UCSD-AML1 (cell line): ENCODE data around the gene APOL1.
"Not testable (repeated sequence)": the region's sequence is repeated elsewhere in the genome, so short reads cannot be mapped to it uniquely, and the experiment has no call there.

Source experiments
- DNase-seq: peaks from one replicate; lab custom pipeline; 2025; ENCODE audit not compliant: unreplicated experiment; lab: John Stamatoyannopoulos, UW

APOL1 gene

GRCh38 chr22:36225333-36225922 lies 27.5 kb upstream of the APOL1 start:
- no peak for DNase-seq

DNA sequence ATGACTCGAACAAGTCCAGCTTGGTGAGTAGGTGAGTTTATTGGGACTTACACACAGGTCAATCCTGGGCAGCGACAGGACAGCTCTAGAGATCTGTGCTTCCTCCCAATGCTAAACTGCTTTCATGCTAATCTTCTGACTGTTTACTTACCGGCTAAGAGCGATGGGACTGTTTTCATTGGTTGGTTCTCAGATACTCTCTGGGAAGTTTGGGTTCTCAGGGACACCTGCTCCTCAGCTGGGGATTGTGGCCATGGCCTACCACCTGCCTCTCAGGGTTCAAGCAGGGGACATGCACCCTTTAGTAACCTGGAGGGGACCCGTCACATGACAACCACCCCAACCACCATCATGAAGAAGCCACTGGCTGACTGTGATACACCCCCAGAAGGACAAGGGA lies 26.7 kb upstream of the APOL1 start:
- no peak for DNase-seq

DNA sequence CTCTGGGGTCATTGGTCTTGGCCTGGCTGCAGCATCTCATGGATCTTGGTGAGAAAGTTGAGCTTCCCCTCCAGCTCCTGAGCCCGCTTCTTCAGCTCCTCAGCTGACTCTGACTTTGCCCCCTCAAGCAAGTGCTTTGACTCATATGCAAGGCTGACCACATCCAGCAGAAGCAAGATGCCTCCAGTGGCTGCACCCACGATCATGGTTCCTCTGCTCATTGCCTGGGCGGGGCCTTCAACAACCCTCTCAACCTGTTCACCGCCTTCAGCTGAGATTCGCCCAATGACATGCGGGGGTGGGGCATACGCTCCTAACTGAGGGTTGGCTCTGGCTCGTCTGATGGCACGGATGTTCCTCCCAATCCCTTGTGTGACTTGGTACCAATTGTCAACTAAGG lies 25.5 kb upstream of the APOL1 start:
- no peak for DNase-seq

DNA sequence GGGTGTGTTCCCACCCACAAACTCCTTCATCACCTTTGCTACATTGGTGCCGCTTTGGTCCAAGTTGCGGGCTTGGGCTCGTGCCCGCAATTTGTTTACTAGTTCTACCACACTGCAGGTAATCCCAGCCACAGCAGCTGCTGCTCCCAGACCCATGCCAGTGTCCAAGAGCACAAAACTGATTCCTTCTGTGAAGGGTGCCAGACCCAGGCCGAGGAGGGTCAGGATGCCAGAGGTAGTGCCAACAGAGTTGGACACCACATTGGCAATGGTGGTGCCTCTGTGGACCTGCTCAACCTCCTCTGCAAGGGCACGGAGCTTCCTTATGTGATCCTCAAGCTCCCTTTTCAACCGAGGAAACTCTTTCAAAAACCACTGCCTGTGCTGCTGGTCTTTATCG lies 25.1 kb upstream of the APOL1 start:
- DNase-seq: no peak

DNA sequence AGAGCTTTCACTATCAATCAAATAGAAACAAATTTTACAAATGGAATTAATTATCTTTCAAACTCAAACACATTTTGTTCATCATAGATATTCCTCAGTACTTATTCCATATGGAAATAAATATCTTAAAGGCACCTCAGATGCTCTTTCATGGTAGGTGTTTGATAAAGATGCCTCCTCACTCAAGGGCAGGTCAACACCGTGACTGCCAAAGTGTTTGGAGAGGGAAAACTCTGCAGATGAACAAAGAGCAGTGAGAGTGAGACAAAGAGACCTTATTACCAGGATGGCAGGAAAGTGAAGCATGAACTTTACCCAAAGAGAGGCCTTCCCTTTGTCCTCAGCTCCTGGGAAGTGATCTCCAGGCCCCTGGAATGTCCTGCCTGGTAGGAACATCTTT lies 24.6 kb upstream of the APOL1 start:
- DNase-seq: not testable (repeated sequence)

DNA sequence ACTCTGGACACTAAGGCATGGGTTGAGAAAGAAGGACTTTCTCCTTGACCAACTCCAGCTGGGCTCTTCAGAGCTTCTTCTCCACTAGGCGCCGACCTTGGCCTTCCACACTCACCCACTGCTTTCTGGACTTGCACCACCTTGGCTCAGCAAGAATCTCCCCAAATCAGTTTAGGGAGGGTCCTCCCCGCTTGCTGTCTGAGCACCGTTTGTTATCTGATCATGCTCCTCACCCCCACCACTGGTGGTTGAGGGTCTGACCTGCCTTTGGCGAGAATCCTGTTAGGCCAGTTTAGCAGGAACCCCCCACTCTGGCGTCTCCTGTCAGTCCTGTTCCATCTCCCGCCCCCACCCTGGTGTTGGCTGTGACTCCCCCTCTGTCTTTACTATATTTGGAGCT lies 24.0 kb upstream of the APOL1 start:
- DNase-seq: no peak

DNA sequence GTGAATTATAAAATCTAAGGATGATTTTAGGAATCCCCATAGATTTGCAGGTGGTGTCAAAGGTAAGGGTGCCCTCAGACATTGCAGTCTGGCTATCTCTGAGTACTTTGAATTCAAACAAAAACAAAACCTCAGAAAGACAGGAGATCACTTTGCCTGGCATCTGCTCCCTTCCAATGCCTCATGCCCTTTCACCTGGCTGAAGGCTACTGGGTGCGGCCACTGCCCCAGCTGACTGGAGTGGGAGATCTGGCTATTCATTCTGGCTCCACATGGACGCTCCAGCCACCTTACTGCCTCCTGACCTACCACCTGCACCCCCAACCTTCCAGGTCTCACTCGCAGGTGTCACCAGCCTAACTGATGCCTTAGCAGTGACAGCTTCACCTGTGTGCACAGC lies 23.3 kb upstream of the APOL1 start:
- not testable (repeated sequence) for DNase-seq

- not testable (repeated sequence) for DNase-seq
Measured at GRCh38 chr22:36231051-36231450, 21.9 kb upstream of the APOL1 start.

DNA sequence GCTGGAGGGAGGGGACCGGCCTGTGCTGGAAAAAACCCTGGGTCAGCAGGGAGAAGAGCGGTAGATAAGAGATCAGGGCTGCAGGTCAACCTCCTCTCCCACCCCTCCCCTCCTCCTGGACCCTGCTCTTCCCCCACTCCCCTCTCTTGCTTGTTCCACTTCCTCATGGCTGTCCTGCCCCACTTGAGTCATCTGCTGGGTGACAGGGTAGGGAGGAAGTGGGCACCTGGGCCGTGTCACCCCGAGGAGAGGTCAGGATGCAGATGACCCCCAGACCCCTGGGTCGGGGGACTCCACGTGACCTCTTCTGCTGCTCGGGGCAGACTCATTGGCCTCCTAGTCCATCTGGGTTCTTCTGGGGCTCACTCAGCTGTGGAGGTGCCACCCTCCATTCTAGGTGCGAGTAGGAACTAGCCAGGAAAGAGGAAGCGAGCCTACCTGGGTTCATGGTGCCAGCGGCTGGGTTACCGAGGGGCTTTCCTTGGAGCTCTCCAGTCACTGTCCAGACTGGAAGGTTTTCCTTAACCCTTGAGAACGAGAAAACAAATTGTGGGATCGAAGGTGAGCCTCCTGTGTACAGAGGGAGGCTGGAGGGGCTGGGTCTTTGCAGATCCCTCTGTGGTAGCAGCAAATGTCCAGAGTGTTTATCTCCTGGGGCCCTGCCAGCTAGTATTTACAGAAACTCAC lies 20.1 kb upstream of the APOL1 start:
- DNase-seq: no peak

DNA sequence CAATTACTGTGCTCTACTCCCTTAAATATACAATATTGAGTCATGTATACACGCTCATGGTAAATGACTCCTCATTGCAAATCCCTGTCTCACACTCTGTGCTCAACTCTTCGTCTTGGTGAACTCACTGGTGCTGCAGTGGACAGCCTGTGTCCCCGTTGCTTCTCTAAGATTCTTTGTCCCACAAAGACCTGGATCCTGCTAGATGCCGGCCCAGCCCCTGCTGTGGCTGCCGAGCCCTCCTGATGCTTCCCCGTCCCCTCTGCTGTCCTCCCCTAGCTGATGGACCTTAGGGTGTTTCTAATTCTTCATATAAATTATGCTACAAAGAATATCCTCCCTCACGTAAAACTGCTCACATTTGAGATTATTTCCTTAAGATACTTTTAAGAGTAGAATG lies 19.1 kb upstream of the APOL1 start:
- DNase-seq: no peak

DNA sequence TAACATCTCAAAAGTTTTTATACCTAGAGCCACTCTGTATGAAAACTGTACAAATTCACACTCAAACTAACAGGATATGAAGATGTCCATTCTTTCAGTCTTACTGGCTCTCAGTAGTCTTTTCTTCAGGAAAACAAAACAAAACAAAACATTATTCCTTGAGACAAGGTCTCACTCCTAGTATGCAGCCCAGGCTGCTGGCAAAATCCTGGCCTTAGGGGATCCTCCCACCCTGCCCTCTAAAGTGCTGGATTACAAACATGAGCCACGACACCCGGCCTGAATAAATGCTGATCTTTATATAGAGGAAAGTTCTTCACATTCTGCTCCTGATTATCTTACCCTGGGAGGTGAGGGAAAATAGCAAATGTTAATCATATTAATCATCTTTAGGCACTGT lies 18.7 kb upstream of the APOL1 start:
- no peak for DNase-seq

- DNase-seq: no peak
Measured at GRCh38 chr22:36234919-36235318, 18.0 kb upstream of the APOL1 start.

GRCh38 chr22:36235585-36235984 lies 17.3 kb upstream of the APOL1 start:
- DNase-seq: no peak

DNA sequence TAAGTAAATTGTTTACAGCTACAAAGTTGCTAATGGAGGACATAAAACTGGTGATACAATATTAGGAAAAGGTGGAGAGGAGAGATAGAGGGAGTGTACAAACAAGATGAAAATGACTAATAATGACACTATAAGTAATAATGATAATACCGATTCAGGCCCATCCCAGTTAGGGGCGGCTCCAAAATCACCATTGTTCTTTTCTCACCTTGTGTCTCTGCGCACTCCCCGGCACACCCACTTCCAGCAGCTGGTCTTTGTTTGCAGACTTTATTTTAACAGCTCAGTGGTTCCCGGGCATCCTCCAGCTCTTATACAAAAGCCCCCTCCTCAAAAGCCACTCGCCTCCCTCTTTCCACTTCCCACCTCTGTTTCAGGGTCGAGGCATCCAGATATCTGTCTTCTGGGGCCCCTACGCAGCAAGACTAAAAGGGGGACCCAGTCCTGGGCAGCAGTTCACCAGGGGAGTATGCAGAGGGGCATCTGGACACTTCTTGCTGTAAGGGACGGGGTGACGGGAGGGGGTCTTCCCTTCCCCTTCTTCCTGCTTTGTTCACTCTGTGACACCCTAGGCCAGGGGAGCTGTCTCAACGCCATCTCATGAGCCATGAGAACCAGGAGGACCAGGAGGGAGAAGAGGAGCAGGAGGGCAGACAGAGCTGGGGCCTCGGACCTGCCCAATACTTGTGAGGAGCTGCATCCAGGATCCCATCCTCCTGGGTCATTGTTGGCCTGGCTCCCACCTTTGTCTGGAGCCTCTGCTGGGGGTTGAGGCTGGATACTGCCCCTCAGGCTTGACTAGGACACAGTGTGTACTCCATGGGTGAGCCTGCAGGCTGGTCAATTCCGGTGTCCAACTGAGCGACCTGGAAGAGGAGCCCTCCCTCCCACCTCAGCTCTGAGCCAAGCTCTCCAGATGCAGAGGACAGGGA lies 16.3 kb upstream of the APOL1 start:
- no peak for DNase-seq

- no peak for DNase-seq
Measured at GRCh38 chr22:36237462-36238372, 15.2 kb upstream of the APOL1 start.

GRCh38 chr22:36238373-36239149 lies 14.4 kb upstream of the APOL1 start:
- DNase-seq: no peak

- DNase-seq: no peak
Measured at GRCh38 chr22:36239150-36239400, 13.9 kb upstream of the APOL1 start.

- DNase-seq: peak; percentile 82
Measured at GRCh38 chr22:36239401-36240171, 13.3 kb upstream of the APOL1 start, which contains the start of gene APOL2. APOL2 (minus strand) TSS chr22:36239527; CDS start chr22:36233162, 6,365 bp downstream.

DNA sequence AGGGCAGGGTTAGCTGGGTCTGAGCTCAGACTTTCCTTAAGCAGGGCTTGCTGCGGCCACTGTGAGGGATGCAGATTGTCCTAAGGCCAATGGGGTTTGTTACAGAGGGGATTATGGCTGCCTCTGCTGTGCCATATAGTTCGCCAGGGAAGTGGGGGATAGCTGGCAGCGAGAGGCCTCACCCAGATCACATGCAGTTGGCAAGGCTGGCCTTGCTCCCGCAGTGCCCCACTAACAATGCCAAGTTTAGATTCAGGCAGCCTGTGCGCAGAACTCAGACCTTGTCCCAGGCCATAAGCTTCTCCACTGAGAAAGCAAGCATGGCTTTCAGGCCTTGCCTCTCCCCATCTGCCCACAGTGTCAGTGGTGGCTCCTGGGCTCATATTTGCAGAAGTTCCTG lies 8.9 kb upstream of the APOL1 start:
- no peak for DNase-seq
